ENCODE data around the gene FHIT.

FHIT gene

DNA sequence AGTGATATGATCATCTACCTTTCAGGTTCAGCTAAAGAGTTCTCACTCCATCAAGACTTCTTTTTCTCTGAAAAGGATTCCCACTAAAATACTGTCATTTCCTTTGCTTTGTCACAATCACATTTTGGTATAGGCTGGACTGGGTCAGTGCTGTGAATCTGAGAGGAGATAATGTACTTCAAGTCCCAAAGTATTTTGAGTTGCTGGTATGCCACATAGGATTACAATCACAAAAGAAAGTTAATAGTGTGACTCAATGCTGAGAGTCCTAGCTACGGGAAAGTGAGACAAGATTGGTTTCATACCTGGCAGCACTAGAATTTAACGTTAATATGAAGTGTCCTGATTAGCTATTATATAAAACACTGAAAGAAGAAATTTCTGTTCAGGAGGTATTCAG, 1073.5 kb downstream of the FHIT start:
- no peak for DNase-seq (ENCODE audit: low read depth in 3 of 3)

DNA sequence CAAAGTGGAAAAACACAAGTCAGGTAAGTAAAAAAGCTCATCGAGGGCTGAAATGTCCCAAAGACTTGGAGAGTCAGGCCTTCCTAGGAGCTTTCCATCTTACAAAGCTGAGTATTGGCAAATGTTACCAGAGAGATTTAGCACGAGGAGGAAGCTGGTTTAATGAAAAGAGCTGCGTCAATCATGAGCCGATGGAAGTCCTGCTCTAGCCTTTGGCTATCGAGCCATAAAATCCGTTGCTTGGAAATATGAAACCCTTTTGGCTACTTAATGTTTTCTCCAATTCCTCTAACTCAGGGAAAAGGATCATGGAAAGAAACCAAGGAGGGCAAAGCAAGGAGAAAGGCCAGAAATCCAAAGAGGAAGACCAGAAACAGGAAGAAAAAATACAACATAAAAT, 1074.6 kb downstream of the FHIT start:
- DNase-seq (ENCODE audit: low read depth in 3 of 3), result no peak

- no peak for DNase-seq (ENCODE audit: low read depth in 3 of 3)
These were observed 1075.6 kb downstream of the FHIT start for GRCh38 chr3:60175680-60176079.

GRCh38 chr3:60169755-60170154, 1081.5 kb downstream of the FHIT start:
- no peak for DNase-seq (ENCODE audit: low read depth in 3 of 3)

GRCh38 chr3:60167186-60167585, 1084.1 kb downstream of the FHIT start:
- DNase-seq (ENCODE audit: low read depth in 3 of 3), result no peak

DNA sequence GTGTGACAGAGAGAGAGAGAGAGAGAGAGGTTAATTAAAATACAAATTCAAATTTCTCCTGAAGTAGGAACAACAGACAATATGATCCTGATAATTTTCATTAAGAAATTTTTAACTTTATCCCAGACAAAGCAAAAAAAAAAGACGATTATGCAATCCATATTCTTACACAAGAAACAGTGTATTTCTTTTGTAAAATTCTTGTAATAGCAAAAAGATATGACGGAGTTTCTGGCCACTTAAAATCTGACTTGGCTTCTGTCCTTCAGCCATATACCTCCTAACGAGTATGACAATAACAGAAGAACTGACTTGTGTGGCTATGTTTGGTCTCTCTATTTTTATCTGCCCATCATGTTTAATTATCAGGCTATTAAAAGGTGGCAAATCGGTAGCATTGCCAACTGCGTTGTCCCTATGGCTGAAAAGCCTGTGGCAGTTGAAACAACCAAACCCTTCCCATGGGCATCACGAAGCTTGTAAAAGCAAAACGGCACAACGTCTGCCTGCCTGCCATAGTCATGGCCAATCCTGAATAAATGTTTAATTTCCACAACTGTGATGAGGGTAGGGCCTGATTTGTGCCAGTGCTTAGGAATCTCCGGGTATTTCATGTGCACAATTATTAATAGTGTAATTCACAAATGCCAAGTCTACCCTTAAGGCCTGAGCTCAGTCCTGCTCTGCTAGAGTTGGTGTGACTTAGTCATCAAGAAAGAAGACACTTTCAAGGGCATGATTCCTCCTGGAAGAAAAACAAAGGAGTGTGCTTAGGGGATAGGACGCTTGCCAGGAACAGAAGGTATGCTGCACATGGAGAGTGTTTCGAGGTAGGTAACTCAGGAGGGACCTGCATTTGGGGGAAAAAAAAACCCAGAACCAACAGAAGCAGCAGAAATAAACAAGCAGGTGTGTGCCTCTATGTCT, 1090.2 kb downstream of the FHIT start:
- DNase-seq (ENCODE audit: low read depth in 3 of 3), result no peak

- no peak for DNase-seq (ENCODE audit: low read depth in 3 of 3)
These were observed 1091.0 kb downstream of the FHIT start for GRCh38 chr3:60160111-60160821.

GRCh38 chr3:60158035-60158434, 1093.2 kb downstream of the FHIT start:
- no peak for DNase-seq (ENCODE audit: low read depth in 3 of 3)

DNA sequence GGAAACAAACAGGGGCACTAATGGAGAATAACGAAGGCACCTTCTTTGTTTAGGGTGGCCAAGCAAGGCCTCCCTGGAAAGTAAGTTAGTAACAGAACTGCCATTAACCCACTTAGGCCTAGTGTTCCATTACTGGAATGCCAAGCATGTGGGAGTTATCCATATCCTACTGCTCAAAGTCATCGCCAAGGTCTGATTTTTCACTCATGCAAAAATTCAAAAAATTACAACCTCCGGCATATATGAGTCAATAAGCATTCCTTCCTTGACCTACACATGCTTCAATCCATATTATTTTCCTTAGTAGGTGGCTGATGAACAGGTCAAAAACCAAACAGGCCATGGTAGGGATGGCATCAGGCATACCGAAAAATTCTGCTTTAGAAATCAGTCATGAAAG, 1097.2 kb downstream of the FHIT start:
- no peak for DNase-seq (ENCODE audit: low read depth in 3 of 3)

GRCh38 chr3:60153221-60153999, 1097.8 kb downstream of the FHIT start:
- DNase-seq (ENCODE audit: low read depth in 3 of 3), result no peak

DNA sequence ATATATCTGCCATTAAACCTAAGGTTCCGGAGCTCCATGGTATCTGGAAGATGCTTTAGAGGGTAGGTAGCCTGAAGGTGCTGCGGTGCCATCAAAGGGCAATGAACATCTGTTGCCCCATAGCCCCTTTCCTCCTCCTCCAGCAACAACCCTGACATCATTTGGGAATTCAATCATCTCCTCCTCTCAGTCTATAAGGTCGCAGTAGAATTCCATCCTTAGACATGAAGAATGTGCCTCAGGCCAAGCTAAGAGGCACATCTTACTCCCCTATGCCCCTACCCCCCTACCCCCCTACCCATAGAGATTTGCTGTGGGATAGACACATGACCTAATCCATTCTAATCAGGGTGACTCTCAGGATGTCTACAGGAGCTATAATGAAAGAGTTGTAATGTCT, 1101.8 kb downstream of the FHIT start:
- DNase-seq (ENCODE audit: low read depth in 3 of 3), result no peak

- no peak for DNase-seq (ENCODE audit: low read depth in 3 of 3)
These were observed 1103.9 kb downstream of the FHIT start for GRCh38 chr3:60147249-60147950.

- no peak for DNase-seq (ENCODE audit: low read depth in 3 of 3)
These were observed 1105.1 kb downstream of the FHIT start for GRCh38 chr3:60146121-60146520.

GRCh38 chr3:60144071-60144470, 1107.2 kb downstream of the FHIT start:
- DNase-seq (ENCODE audit: low read depth in 3 of 3), result no peak

DNA sequence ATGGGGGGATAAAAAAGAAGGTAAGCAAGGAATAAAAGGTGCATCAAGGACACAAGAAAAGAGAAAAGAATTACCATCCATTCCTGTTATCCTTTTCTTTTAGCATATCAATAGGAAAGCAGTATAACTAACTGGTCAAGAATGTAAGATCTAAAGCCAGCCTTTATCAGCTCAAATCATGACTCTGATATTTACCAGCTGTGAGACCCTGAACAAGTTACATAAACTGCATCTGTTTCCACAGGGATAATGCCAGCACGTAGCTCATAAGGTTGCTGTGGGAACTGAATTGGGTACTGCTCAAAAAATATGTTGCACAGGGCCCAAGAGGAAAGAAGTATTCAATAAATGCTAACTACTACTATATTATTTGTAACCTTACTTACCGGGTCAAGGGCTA, 1109.2 kb downstream of the FHIT start:
- no peak for DNase-seq (ENCODE audit: low read depth in 3 of 3)

- no peak for DNase-seq (ENCODE audit: low read depth in 3 of 3)
These were observed 1111.1 kb downstream of the FHIT start for GRCh38 chr3:60140160-60140559.

GRCh38 chr3:60136601-60137000, 1114.7 kb downstream of the FHIT start:
- no peak for DNase-seq (ENCODE audit: low read depth in 3 of 3)

DNA sequence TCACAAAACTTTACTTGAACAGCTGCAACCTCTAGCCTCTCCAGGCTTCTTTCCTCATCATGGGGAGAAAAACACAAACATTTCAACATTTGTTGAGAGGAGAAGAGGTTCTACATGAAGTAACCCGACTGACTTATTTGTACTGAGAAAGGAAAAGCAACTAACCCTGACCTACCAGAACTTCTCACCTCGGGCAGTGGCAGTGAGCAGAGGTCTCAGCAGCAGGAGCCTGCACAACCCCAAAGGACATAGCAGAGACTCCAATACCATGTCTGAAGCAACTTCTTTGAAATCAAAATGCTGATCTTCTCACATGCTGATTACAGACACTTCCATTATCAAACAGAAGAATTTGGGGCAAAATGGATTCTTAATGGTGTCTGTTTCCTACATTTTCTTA, 1115.8 kb downstream of the FHIT start:
- no peak for DNase-seq (ENCODE audit: low read depth in 3 of 3)

DNA sequence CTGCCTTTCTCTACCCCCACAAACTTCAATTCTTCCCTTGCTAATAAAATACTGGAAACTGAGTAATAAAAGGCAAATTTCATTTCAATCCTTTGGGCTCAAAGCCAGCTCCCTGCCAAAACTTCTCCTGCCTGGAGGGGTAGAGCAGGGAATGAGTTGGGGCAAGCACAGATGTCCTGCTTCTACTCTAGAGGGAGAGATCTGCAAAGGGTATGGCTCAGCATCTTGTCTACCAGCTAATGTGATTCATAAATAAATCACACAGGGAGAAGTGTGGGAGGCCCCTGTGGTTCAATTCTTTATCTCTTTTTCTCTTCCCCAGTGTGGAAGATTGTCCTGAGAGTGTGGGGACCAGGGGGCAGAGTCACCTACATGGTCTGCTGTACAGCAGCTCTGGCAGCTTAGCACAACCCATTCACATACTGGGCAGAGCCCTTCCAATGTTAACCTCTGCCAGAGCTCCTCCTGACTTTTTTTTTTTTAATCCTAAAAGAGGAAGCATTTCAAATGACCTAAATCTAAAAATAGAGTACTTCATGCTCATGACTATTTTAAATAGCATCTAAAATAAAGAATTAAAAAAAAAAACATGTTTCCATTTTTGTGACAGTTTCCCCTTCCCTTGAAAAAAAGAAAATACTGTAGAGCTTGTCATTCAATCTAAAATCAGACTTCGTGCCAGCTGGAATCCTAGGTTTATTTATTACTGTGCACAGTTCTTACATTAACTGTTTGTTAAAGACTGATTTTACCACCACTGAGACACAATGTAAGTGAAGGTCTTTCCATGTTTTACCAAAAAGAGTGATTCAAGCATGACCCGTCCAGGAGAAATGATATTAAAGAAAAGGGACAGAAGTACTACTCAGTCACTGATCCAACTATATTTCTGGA, 1117.7 kb downstream of the FHIT start:
- no peak for DNase-seq (ENCODE audit: low read depth in 3 of 3)

- DNase-seq (ENCODE audit: low read depth in 3 of 3), result no peak
These were observed 1119.6 kb downstream of the FHIT start for GRCh38 chr3:60131618-60132017.

All from stimulated activated CD4-positive, alpha-beta T cell treated with anti-CD3 and anti-CD28 coated beads, TNF-alpha, amount 100 ng/mL, for 4 hours (primary cell).